A549 (cell line): Measurements from ENCODE around the gene FRYL.

Experiments
- CEBPB ChIP-seq, 2 experiments: fragments of >200 bp in 1 of 2; sonication (Bioruptor Twin) in 1 of 2; formaldehyde crosslinking in 1 of 2; IDR thresholded peaks; 2 replicates each; pipeline ENCODE4 v1.6.1; 2012 to 2016
- CHD4 ChIP-seq: fragments of 200-600 bp; sonication (generic); IDR thresholded peaks from 2 replicates; pipeline ENCODE4 v1.6.1; 2016; ENCODE audit warnings: antibody characterized with exemption, mild to moderate bottlenecking, borderline replicate concordance
- CTCF ChIP-seq: fragments of >200 bp; sonication (Bioruptor Twin); formaldehyde crosslinking; IDR thresholded peaks from 3 replicates; pipeline ENCODE4 v1.5.1; 2016
- EP300 ChIP-seq, 2 experiments: fragments of >200 bp; sonication (Bioruptor Twin); formaldehyde crosslinking; IDR thresholded peaks; 2 replicates in 1 of 2; 3 replicates in 1 of 2; pipeline ENCODE4 v1.6.1; 2016 to 2017
- ESRRA ChIP-seq: fragments of 150-350 bp; IDR thresholded peaks from 2 replicates; pipeline ENCODE4 v1.6.1; 2014; ENCODE audit warnings: mild to moderate bottlenecking, low read length, borderline replicate concordance
- JUNB ChIP-seq: fragments of >200 bp; sonication (Bioruptor Twin); formaldehyde crosslinking; IDR thresholded peaks from 2 replicates; pipeline ENCODE4 v1.6.1; 2016
- MAZ ChIP-seq: fragments of 150-350 bp; IDR thresholded peaks from 2 replicates; pipeline ENCODE4 v1.6.1; 2014; ENCODE audit warnings: antibody characterized with exemption, low read depth, low read length, borderline replicate concordance
- NR3C1 ChIP-seq: fragments of >200 bp; sonication (Bioruptor Twin); formaldehyde crosslinking; IDR thresholded peaks from 3 replicates; pipeline ENCODE4 v1.6.1; 2017
- POLR2A ChIP-seq: IDR thresholded peaks from 2 replicates; pipeline ENCODE4 v1.6.1; 2012; ENCODE audit warnings: mild to moderate bottlenecking, low read length
- RCOR1 ChIP-seq: fragments of 150-350 bp; IDR thresholded peaks from 2 replicates; pipeline ENCODE4 v1.6.1; 2014; ENCODE audit warnings: antibody characterized with exemption, low read length, low read depth
- RFX5 ChIP-seq: fragments of 450-650 bp; IDR thresholded peaks from 2 replicates; pipeline ENCODE4 v1.7.1; 2014; ENCODE audit warnings: antibody characterized with exemption, mild to moderate bottlenecking, moderate library complexity
- TF ChIP-seq, protein P1 (sequence below): IDR thresholded peaks from 2 replicates; pipeline ENCODE4 v1.6.1; 2012
- TF ChIP-seq, protein P2 (sequence below): IDR thresholded peaks from 2 replicates; pipeline ENCODE4 v1.6.1; 2012

GRCh38 chr4:48796191-48796926, 16.3 kb upstream of the FRYL start:
- TF ChIP-seq CTCF (no peak), RFX5 (no peak), EP300 (IDR thresholded peaks at IDR 0.05) (no peak), NR3C1 (no peak), JUNB (no peak), RCOR1 (no peak), CHD4 (no peak), MAZ (no peak), CEBPB (IDR thresholded peaks at IDR 0.05) (no peak), ESRRA (no peak), POLR2A (no peak)
- TF ChIP-seq, protein P1, sequence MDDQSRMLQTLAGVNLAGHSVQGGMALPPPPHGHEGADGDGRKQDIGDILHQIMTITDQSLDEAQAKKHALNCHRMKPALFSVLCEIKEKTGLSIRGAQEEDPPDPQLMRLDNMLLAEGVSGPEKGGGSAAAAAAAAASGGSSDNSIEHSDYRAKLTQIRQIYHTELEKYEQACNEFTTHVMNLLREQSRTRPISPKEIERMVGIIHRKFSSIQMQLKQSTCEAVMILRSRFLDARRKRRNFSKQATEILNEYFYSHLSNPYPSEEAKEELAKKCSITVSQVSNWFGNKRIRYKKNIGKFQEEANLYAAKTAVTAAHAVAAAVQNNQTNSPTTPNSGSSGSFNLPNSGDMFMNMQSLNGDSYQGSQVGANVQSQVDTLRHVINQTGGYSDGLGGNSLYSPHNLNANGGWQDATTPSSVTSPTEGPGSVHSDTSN: no peak
- TF ChIP-seq, protein P2, sequence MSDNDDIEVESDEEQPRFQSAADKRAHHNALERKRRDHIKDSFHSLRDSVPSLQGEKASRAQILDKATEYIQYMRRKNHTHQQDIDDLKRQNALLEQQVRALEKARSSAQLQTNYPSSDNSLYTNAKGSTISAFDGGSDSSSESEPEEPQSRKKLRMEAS: no peak
